ENCODE measurements around the gene CANX.

CANX gene

DNA sequence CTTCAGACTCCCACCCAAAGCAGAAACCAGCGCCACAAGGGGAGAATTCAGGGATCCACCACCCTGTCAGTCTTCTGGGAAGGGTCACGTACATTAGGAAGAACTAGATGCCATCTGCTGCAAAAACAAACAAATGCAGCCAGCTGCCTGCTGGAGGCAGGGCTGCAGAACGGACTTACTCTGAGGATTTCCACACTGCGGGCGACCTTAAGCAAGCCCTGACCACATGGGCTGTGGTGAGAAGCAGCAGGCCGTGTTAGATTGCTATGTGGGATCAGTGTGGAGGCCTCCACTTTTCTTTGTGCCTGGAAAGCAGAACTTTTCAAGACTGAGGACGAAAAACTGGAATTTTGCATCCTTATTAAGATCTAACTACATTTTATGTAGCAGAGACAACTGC is 81.6 kb downstream of the CANX start:
- DNase-seq, result no peak
